H1 (cell line): ENCODE data around the gene MEF2D. TPM values are rescaled to one million over a fixed set of nuclear protein-coding genes. Genes with fewer than 3 reads are reported as not detected.

Experiments
- CTCF ChIA-PET: fragments of 300-600 bp; sonication (Branson Sonifier 250); formaldehyde crosslinking; loops from one replicate; lab custom pipeline; 2021; ENCODE audit not compliant: partially characterized antibody; lab: Charles Lee
- POLR2A ChIA-PET: fragments of 300-600 bp; sonication (Branson Sonifier 250); formaldehyde crosslinking; loops from one replicate; lab custom pipeline; 2021; ENCODE audit warnings: inconsistent platforms; ENCODE audit not compliant: partially characterized antibody; lab: Charles Lee
- DNase-seq, 2 experiments: peaks; one replicate each; pipeline versions ENCODE4 v3.0.0 to v3.0.0-alpha.2; 2010 to 2022; ENCODE audit warnings: low spot score in 2 of 2, low read depth in 1 of 2, mixed read lengths in 1 of 2
- FAIRE-seq: peaks from 2 replicates; lab custom pipeline; 2011; peaks lifted over from hg19 to GRCh38; lab: Jason Lieb, UNC
- H2AFZ ChIP-seq: 2 replicates; pipeline ENCODE4 v1.8.1; 2012; ENCODE audit warnings: low read length, inconsistent platforms
- H2AK5ac ChIP-seq: 2 replicates; pipeline ENCODE4 v1.6.1; 2013; ENCODE audit warnings: low read depth, low read length
- H2BK120ac ChIP-seq: replicated peaks from 2 replicates; pipeline ENCODE3; 2013; ENCODE audit warnings: low read depth, low read length, inconsistent platforms
- H2BK12ac ChIP-seq: 2 replicates; pipeline ENCODE4 v1.6.1; 2013; ENCODE audit warnings: low read depth, low read length
- H2BK15ac ChIP-seq: 2 replicates; pipeline ENCODE4 v1.6.1; 2013; ENCODE audit warnings: low read length
- H2BK20ac ChIP-seq: 2 replicates; pipeline ENCODE4 v1.6.1; 2013; ENCODE audit warnings: low read length
- H2BK5ac ChIP-seq: 2 replicates; pipeline ENCODE4 v1.6.1; 2013; ENCODE audit warnings: low read depth, low read length
- H3K14ac ChIP-seq: 2 replicates; pipeline ENCODE4 v1.6.1; 2013; ENCODE audit warnings: inconsistent platforms; ENCODE audit not compliant: insufficient read length
- H3K18ac ChIP-seq: 2 replicates; pipeline ENCODE4 v1.6.1; 2013; ENCODE audit warnings: low read length; ENCODE audit errors: extremely low read depth
- H3K23ac ChIP-seq: 2 replicates; pipeline ENCODE4 v1.6.1; 2013; ENCODE audit warnings: inconsistent platforms; ENCODE audit not compliant: insufficient read length
- H3K23me2 ChIP-seq: 2 replicates; pipeline ENCODE4 v1.6.1; 2013; ENCODE audit warnings: low read depth, low read length
- H3K27ac ChIP-seq: 2 replicates; pipeline ENCODE4 v1.6.1; 2011; ENCODE audit warnings: low read depth, low read length, inconsistent platforms
- H3K27me3 ChIP-seq, 4 experiments: replicated peaks in 1 of 4; 1 replicate in 1 of 4; 2 replicates in 3 of 4; pipeline versions ENCODE4 v1.6.1 to v1.8.1; 2011 to 2013; ENCODE audit warnings: low read length in 3 of 4, mild to moderate bottlenecking in 3 of 4, inconsistent platforms in 2 of 4, mixed read lengths in 2 of 4, moderate library complexity in 1 of 4; ENCODE audit not compliant: control insufficient read depth in 3 of 4, insufficient read depth in 3 of 4; ENCODE audit errors: extremely low read depth in 1 of 4
- H3K36me3 ChIP-seq, 4 experiments: 2 replicates each; pipeline versions ENCODE4 v1.6.1 to v1.8.1; 2011 to 2013; ENCODE audit warnings: mild to moderate bottlenecking in 4 of 4, low read length in 3 of 4, moderate library complexity in 2 of 4, control low read depth in 1 of 4, inconsistent platforms in 1 of 4; ENCODE audit not compliant: insufficient read depth in 4 of 4, control insufficient read depth in 2 of 4
- H3K4ac ChIP-seq: replicated peaks from 2 replicates; pipeline ENCODE3; 2013; ENCODE audit warnings: low read length, low read depth, mixed read lengths, inconsistent platforms; ENCODE audit not compliant: insufficient read length
- H3K4me1 ChIP-seq, 4 experiments: replicated peaks in 1 of 4; 1 replicate in 1 of 4; 2 replicates in 3 of 4; pipeline versions ENCODE4 v1.6.1 to v1.8.1; 2011 to 2013; ENCODE audit warnings: low read length in 3 of 4, inconsistent platforms in 2 of 4, mixed read lengths in 1 of 4; ENCODE audit not compliant: insufficient read depth in 4 of 4, control insufficient read depth in 3 of 4
- H3K4me2 ChIP-seq, 2 experiments: 2 replicates each; pipeline versions ENCODE4 v1.6.1 to v1.8.1; 2011 to 2013; ENCODE audit warnings: low read depth in 2 of 2, low read length in 2 of 2, control low read depth in 1 of 2, inconsistent platforms in 1 of 2, mild to moderate bottlenecking in 1 of 2; ENCODE audit not compliant: insufficient read depth in 1 of 2
- H3K4me3 ChIP-seq, 4 experiments: fragments of 200-600, 300-600 bp in 1 of 4; sonication (generic), shearing (Covaris generic), sonication (Bioruptor Twin) in 1 of 4; 2 replicates each; pipeline versions ENCODE4 v1.5.1 to v1.8.1; 2011 to 2016; ENCODE audit warnings: low read length in 4 of 4, low read depth in 3 of 4, control low read depth in 2 of 4, inconsistent platforms in 2 of 4, mild to moderate bottlenecking in 2 of 4, mixed read lengths in 1 of 4, moderate library complexity in 1 of 4; ENCODE audit not compliant: insufficient read depth in 2 of 4; ENCODE audit errors: extremely low read depth in 1 of 4
- H3K56ac ChIP-seq: replicated peaks from 2 replicates; pipeline ENCODE3; 2013; ENCODE audit warnings: low read depth, mild to moderate bottlenecking, mixed read lengths, low read length, inconsistent platforms; ENCODE audit not compliant: insufficient read length
- H3K79me1 ChIP-seq: 2 replicates; pipeline ENCODE4 v1.6.1; 2013; ENCODE audit warnings: low read depth, low read length, control low read depth
- H3K79me2 ChIP-seq, 2 experiments: 2 replicates each; pipeline versions ENCODE4 v1.6.1 to v1.8.1; 2012 to 2013; ENCODE audit warnings: low read length in 2 of 2, mild to moderate bottlenecking in 2 of 2, inconsistent platforms in 1 of 2; ENCODE audit not compliant: insufficient read depth in 2 of 2, control insufficient read depth in 1 of 2
- H3K9ac ChIP-seq, 4 experiments: replicated peaks in 1 of 4; 1 replicate in 1 of 4; 2 replicates in 3 of 4; pipeline versions ENCODE4 v1.6.1 to v1.8.1; 2011 to 2013; ENCODE audit warnings: low read depth in 3 of 4, low read length in 3 of 4, control low read depth in 2 of 4, mild to moderate bottlenecking in 2 of 4, moderate library complexity in 2 of 4, inconsistent platforms in 1 of 4; ENCODE audit errors: extremely low read depth in 1 of 4
- H3K9me3 ChIP-seq, 2 experiments: 2 replicates each; pipeline versions ENCODE4 v1.6.1 to v1.8.1; 2012 to 2013; ENCODE audit warnings: mild to moderate bottlenecking in 2 of 2, moderate library complexity in 2 of 2, control low read depth in 1 of 2, inconsistent platforms in 1 of 2, low read depth in 1 of 2, low read length in 1 of 2, mixed read lengths in 1 of 2; ENCODE audit not compliant: insufficient read depth in 2 of 2
- H4K20me1 ChIP-seq, 2 experiments: replicated peaks in 1 of 2; 2 replicates each; pipeline versions ENCODE3 to v1.8.1; 2011 to 2013; ENCODE audit warnings: inconsistent platforms in 2 of 2, low read length in 2 of 2, mild to moderate bottlenecking in 1 of 2; ENCODE audit not compliant: insufficient read depth in 2 of 2, control insufficient read depth in 1 of 2
- H4K5ac ChIP-seq: 2 replicates; pipeline ENCODE4 v1.6.1; 2013; ENCODE audit warnings: low read length, low read depth, mixed read lengths, inconsistent platforms; ENCODE audit not compliant: insufficient read length
- H4K8ac ChIP-seq: 2 replicates; pipeline ENCODE4 v1.8.0; 2013; ENCODE audit warnings: mild to moderate bottlenecking, moderate library complexity, low read length, inconsistent platforms; ENCODE audit not compliant: insufficient read depth; ENCODE audit errors: extremely low read depth
- H4K91ac ChIP-seq: replicated peaks from 2 replicates; pipeline ENCODE3; 2013; ENCODE audit warnings: low read length, mixed read lengths, inconsistent platforms; ENCODE audit not compliant: insufficient read length
- EP300 ChIP-seq, 2 experiments: IDR thresholded peaks; 1 replicate in 1 of 2; 2 replicates in 1 of 2; pipeline ENCODE4 v1.6.1; 2011 to 2012; ENCODE audit warnings: low read depth in 2 of 2, low read length in 2 of 2, mild to moderate bottlenecking in 2 of 2, borderline replicate concordance in 1 of 2, inconsistent platforms in 1 of 2, moderate library complexity in 1 of 2
- KDM1A ChIP-seq: fragments of 200-600, 300-600 bp; sonication (generic); IDR thresholded peaks from 2 replicates; pipeline ENCODE4 v1.7.1; 2016; ENCODE audit warnings: mild to moderate bottlenecking, low read length, borderline replicate concordance
- KDM4A ChIP-seq: IDR thresholded peaks from one replicate; pipeline ENCODE4 v1.7.1; 2012; ENCODE audit warnings: low read depth, mild to moderate bottlenecking, moderate library complexity, low read length, inconsistent platforms; ENCODE audit not compliant: severe bottlenecking
- MAFK ChIP-seq: IDR thresholded peaks from 2 replicates; pipeline ENCODE4 v1.6.1; 2012; ENCODE audit warnings: low read depth, mild to moderate bottlenecking, improper control_type of control experiment, low read length
- POLR2A ChIP-seq, 2 experiments: IDR thresholded peaks; 1 replicate in 1 of 2; 2 replicates in 1 of 2; pipeline ENCODE4 v1.6.1; 2011; ENCODE audit warnings: low read depth in 2 of 2, low read length in 2 of 2, mild to moderate bottlenecking in 2 of 2; ENCODE audit errors: control extremely low read depth in 1 of 2
- RAD21 ChIP-seq, 2 experiments: IDR thresholded peaks in 1 of 2; conservative IDR thresholded peaks in 1 of 2; 2 replicates each; pipeline ENCODE4 v1.6.1; 2011; ENCODE audit warnings: low read depth in 2 of 2, low read length in 2 of 2, improper control_type of control experiment in 1 of 2, inconsistent platforms in 1 of 2, mild to moderate bottlenecking in 1 of 2, moderate library complexity in 1 of 2
- RBBP5 ChIP-seq: IDR thresholded peaks from 2 replicates; pipeline ENCODE4 v1.7.1; 2012; ENCODE audit warnings: low read depth, mild to moderate bottlenecking, inconsistent platforms, low read length, moderate library complexity, borderline replicate concordance
- SUZ12 ChIP-seq: fragments of 200-600 bp; sonication (generic); IDR thresholded peaks from 2 replicates; pipeline ENCODE4 v1.6.1; 2012; ENCODE audit warnings: mild to moderate bottlenecking, inconsistent platforms, low read length, moderate library complexity, mixed read lengths
- TAF7 ChIP-seq: optimal IDR thresholded peaks from 2 replicates; pipeline ENCODE3; 2011; ENCODE audit warnings: low read depth, mild to moderate bottlenecking, inconsistent platforms, low read length, moderate library complexity, borderline replicate concordance
- YY1 ChIP-seq: IDR thresholded peaks from 2 replicates; pipeline ENCODE4 v1.6.1; 2011; ENCODE audit warnings: low read depth, mild to moderate bottlenecking, low read length
- WGBS, 2 experiments: shearing (Covaris generic) in 1 of 2; methylation state at CpG; one replicate each; pipeline versions ENCODE4 v1.1.6 to v1.1.7; 2013 to 2015; ENCODE audit warnings: low lambda C conversion rate in 2 of 2, mixed read lengths in 2 of 2, inconsistent platforms in 1 of 2, low coverage in 1 of 2, missing lambda C conversion rate in 1 of 2; ENCODE audit not compliant: insufficient replicate concordance in 2 of 2, insufficient coverage in 1 of 2, insufficient read length in 1 of 2; ENCODE audit errors: extremely low coverage in 1 of 2, missing lambda C conversion rate in 1 of 2; 5-methylcytosine and 5-hydroxymethylcytosine counted together
- polyA plus RNA-seq, 7 experiments: library from polyadenylated mRNA; depleted of rRNA in 3 of 7; stranded (reverse) in 5 of 7; unstranded in 2 of 7; fragments of >200 nt in 5 of 7; fragments of 200-250 nt in 2 of 7; gene quantifications; 1 replicate in 5 of 7; 2 replicates in 1 of 7; 4 replicates in 1 of 7; pipeline versions ENCODE4 v1.2.1 to v1.2.3, GENCODE V29; 2011 to 2013; ENCODE audit warnings: missing spikeins in 2 of 7, mixed read lengths in 2 of 7
- total RNA-seq: library from RNA; stranded (reverse); fragmentation: NEBNext Ultra II Directional; extraction: Animal tissue kit (Norgen Biotek cat#: 25700); gene quantifications from 2 replicates; pipeline ENCODE4 v1.2.1, GENCODE V29; 2021

MEF2D gene
- total and polyA plus RNA-seq, 2 of the 8 experiments (the other 6 are each of a cell fraction or from before 2014, with no cell fraction given): 17.3 to 20.3 TPM

GRCh38 chr1:156455362-156455761, 45.2 kb downstream of the MEF2D start:
- H4K91ac ChIP-seq: no peak overlapping the region
- 89% methylated on average over 7 of the region's 7 CpGs; no CpG with 5 or more reads in 1 of the 2 experiments for whole genome bisulfite sequencing, 2 experiments
- no peak overlapping the region for H3K27ac ChIP-seq
- H2AK5ac ChIP-seq: 0 out of 2 replicates have a peak overlapping the region, but pooled peaks have one; percentile 15
- H3K79me1 ChIP-seq: no peaks in the 10 kb centered on the region
- H3K18ac ChIP-seq: no peak overlapping the region
- H2BK5ac ChIP-seq: no peak overlapping the region
- FAIRE-seq (no peak), DNase-seq (no peak)
- H3K4ac ChIP-seq: no peak overlapping the region
- no peak overlapping the region for H3K23ac ChIP-seq
- peaks cover 5% of the 10 kb centered on the region for H3K23me2 ChIP-seq
- no peak overlapping the region for H4K5ac ChIP-seq
- ChIA-PET POLR2A (interaction anchor here (0.6 to 0.8 kb wide), 2 partner anchors 128 to 136 kb away, joined by 3 read pairs; partner anchors contain the start of gene NAXE), CTCF (interaction anchor here (0.6 to 12.1 kb wide), 7 partner anchors 10 to 97 kb away, joined by 3 to 574 read pairs (median 4); no protein-coding TSS in a partner anchor)
- no peak overlapping the region for H3K14ac ChIP-seq
- 0 out of 7 replicates have a peak, but pooled peaks cover 0 to 2% (median 0%) of the 10 kb centered on the region in 4 experiments for H3K4me1 ChIP-seq
- no peaks in the 10 kb centered on the region for H3K36me3 ChIP-seq
- TF ChIP-seq KDM4A (no peak), EP300 (IDR thresholded peaks at IDR 0.05; ENCODE audit: borderline replicate concordance in 1 of 2, low read depth in 2 of 2, low read length in 2 of 2) (no peak), POLR2A (IDR thresholded peaks at IDR 0.05; ENCODE audit: control extremely low read depth in 1 of 2, low read depth in 2 of 2, low read length in 2 of 2) (no peak), KDM1A (no peak), RBBP5 (no peak), YY1 (no peak), TAF7 (no peak), SUZ12 (no peak), RAD21 (IDR thresholded peaks at IDR 0.05 in 1 of 2, conservative IDR thresholded peaks at IDR 0.05 in 1 of 2; ENCODE audit: low read depth in 2 of 2, low read length in 2 of 2) (no peak), MAFK (no peak)
- H2BK20ac ChIP-seq: no peak overlapping the region
- H3K9me3 ChIP-seq: no peaks in the 10 kb centered on the region
- H2BK120ac ChIP-seq: no peak overlapping the region
- no peak overlapping the region for H2AFZ ChIP-seq
- H3K9ac ChIP-seq: no peak overlapping the region
- no peak overlapping the region for H2BK15ac ChIP-seq
- no peak overlapping the region for H4K8ac ChIP-seq
- no peak overlapping the region for H2BK12ac ChIP-seq
- H3K4me3 ChIP-seq: no peak overlapping the region
- no peaks in the 10 kb centered on the region for H4K20me1 ChIP-seq
- H3K4me2 ChIP-seq: no peak overlapping the region; a peak in 1 of 4 replicates
- H3K27me3 ChIP-seq: no peaks in the 10 kb centered on the region
- no peaks in the 10 kb centered on the region for H3K79me2 ChIP-seq
- H3K56ac ChIP-seq: no peak overlapping the region
